Glutamatergic neuron (in vitro differentiated cells): ENCODE data around the gene PREP. TPM values are rescaled to one million over a fixed set of nuclear protein-coding genes. Genes with fewer than 3 reads are reported as not detected.

Source experiments
- DNase-seq: peaks from one replicate; pipeline ENCODE4 v3.0.0; 2022
- H3K27ac Mint-ChIP-seq: one replicate; pipeline ENCODE4 v1.8.0; 2020; ENCODE audit warnings: mild to moderate bottlenecking, mixed read lengths, inconsistent platforms; ENCODE audit not compliant: unreplicated experiment
- H3K27me3 Mint-ChIP-seq: one replicate; pipeline ENCODE4 v1.8.0; 2020; ENCODE audit warnings: mild to moderate bottlenecking, moderate library complexity, mixed read lengths, inconsistent platforms; ENCODE audit not compliant: unreplicated experiment
- H3K36me3 Mint-ChIP-seq: one replicate; pipeline ENCODE4 v1.8.0; 2020; ENCODE audit warnings: mild to moderate bottlenecking, mixed read lengths, inconsistent platforms; ENCODE audit not compliant: unreplicated experiment
- H3K4me1 Mint-ChIP-seq: one replicate; pipeline ENCODE4 v1.8.0; 2020; ENCODE audit warnings: mild to moderate bottlenecking, low read depth, mixed read lengths, inconsistent platforms; ENCODE audit not compliant: unreplicated experiment
- H3K4me3 Mint-ChIP-seq: one replicate; pipeline ENCODE4 v1.8.0; 2020; ENCODE audit warnings: mild to moderate bottlenecking, mixed read lengths, inconsistent platforms; ENCODE audit not compliant: unreplicated experiment
- H3K9me3 Mint-ChIP-seq: one replicate; pipeline ENCODE4 v1.8.0; 2020; ENCODE audit warnings: mild to moderate bottlenecking, moderate library complexity, mixed read lengths, inconsistent platforms; ENCODE audit not compliant: unreplicated experiment
- total RNA-seq: library from RNA; stranded (reverse); fragmentation: NEBNext Ultra II Directional; extraction: Animal tissue kit (Norgen Biotek cat#: 25700); gene quantifications from one replicate; pipeline ENCODE4 v1.2.1, GENCODE V29; 2021; ENCODE audit not compliant: unreplicated experiment
- TF ChIP-seq, protein P1 (sequence below): fragments of 200-600 bp; sonication (generic); IDR thresholded peaks from one replicate; pipeline ENCODE4 v1.5.0; 2021; ENCODE audit not compliant: partially characterized antibody, unreplicated experiment

PREP gene
- total RNA-seq, 1 donor from 2014 or later: 206 TPM

DNA sequence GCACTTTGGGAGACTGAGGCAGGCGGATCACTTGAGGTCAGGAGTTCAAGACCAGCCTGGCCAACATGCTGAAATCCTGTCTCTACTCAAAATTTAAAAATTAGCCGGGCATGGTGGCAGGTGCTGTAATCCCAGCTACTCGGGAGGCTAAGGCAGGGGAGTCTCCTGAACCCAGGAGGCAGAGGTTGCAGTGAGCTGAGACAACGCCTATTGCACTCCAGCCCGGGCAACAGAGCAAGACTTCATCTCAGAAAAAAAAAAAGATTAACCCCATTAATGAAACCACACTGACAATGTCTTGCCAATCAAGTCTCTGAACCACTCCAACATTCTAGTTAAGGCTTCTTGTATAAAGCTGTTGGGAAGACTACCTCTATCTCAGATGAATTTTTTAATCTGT is 4.0 kb downstream of the PREP start:
- peaks cover 38% of the 10 kb centered on the region for H3K4me1 Mint-ChIP-seq
- H3K36me3 Mint-ChIP-seq: peaks cover 4% of the 10 kb centered on the region
- H3K27me3 Mint-ChIP-seq: peaks cover 14% of the 10 kb centered on the region
- H3K4me3 Mint-ChIP-seq: peak overlapping the region; percentile 100
- no peak for DNase-seq
- TF ChIP-seq, protein P1, sequence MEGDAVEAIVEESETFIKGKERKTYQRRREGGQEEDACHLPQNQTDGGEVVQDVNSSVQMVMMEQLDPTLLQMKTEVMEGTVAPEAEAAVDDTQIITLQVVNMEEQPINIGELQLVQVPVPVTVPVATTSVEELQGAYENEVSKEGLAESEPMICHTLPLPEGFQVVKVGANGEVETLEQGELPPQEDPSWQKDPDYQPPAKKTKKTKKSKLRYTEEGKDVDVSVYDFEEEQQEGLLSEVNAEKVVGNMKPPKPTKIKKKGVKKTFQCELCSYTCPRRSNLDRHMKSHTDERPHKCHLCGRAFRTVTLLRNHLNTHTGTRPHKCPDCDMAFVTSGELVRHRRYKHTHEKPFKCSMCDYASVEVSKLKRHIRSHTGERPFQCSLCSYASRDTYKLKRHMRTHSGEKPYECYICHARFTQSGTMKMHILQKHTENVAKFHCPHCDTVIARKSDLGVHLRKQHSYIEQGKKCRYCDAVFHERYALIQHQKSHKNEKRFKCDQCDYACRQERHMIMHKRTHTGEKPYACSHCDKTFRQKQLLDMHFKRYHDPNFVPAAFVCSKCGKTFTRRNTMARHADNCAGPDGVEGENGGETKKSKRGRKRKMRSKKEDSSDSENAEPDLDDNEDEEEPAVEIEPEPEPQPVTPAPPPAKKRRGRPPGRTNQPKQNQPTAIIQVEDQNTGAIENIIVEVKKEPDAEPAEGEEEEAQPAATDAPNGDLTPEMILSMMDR: no peak
- H3K27ac Mint-ChIP-seq: peak overlapping the region; percentile 86
- peaks cover 15% of the 10 kb centered on the region for H3K9me3 Mint-ChIP-seq

DNA sequence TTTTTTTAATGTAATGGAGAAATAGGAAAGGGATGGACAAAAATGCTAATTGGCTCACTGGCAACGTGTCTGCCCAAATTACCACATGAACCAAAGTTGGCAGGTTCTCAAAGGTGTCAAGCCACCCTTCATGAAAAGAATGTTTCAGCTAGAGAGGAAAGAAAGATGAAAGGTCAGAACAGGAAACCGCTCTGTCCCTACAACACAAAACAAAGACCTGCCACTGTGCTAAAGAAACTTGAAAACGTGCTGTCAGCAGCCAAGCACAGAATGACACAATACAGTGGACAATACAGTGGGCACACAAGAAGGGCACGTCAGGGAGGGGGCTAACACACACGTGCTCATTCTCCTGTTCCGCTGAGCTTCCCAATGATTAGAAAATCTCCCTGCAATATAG is 4.9 kb downstream of the PREP start:
- Mint-ChIP-seq H3K27me3 (peaks cover 10% of the 10 kb centered on the region), H3K36me3 (peaks cover 4% of the 10 kb centered on the region), H3K27ac (no peak overlapping the region), H3K4me3 (peak overlapping the region; percentile 70), H3K4me1 (peaks cover 34% of the 10 kb centered on the region), H3K9me3 (peaks cover 13% of the 10 kb centered on the region)
- DNase-seq: no peak
- TF ChIP-seq, protein P1: no peak

DNA sequence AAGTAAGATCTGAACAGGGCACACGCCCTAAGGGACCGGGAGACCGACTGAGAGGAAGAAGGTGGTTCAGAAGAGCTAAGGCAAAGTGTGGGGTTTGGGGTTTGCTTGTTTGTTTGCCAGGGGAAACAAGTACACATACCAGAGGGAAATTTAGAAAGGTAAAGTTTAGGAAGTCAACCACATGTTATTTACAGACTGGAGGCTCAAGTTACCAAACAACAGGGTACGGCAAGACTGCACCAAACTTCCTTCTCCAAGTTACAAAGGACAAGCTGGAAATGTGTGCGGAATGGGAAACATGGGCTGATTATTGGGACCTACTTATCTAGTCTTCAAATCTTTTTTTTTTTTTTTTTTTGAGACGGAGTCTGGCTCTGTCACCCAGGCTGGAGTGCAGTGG is 11.2 kb downstream of the PREP start:
- H3K4me1 Mint-ChIP-seq: peaks cover 12% of the 10 kb centered on the region
- peaks cover 5% of the 10 kb centered on the region for H3K36me3 Mint-ChIP-seq
- TF ChIP-seq, protein P1: no peak
- H3K27ac Mint-ChIP-seq: no peak overlapping the region
- DNase-seq: no peak
- peaks cover 5% of the 10 kb centered on the region for H3K9me3 Mint-ChIP-seq
- no peak overlapping the region for H3K4me3 Mint-ChIP-seq
- H3K27me3 Mint-ChIP-seq: peaks cover 4% of the 10 kb centered on the region

DNA sequence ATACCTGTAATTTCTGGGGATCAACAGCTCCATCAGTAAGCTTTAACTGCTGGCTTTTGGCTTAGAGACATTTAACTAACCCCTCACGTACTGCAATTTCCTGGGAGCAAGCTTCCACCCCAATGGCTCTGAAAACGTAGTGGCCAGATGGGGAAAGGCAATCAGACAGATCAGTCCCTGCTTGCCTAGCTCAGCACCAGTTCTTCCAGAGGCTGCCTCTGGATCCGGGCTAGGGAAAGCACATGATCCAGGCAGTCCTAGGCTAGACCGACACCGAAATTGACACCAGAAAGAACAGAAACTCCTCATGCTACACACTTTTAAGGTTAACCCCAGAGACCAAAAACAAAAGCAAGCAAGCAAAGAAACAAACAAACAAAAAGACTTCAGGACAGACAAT is 13.3 kb downstream of the PREP start:
- H3K27ac Mint-ChIP-seq: peak overlapping the region; percentile 53
- TF ChIP-seq, protein P1: no peak
- H3K4me1 Mint-ChIP-seq: peaks cover 13% of the 10 kb centered on the region
- peaks cover 10% of the 10 kb centered on the region for H3K36me3 Mint-ChIP-seq
- H3K27me3 Mint-ChIP-seq: peaks cover 4% of the 10 kb centered on the region
- peaks cover 5% of the 10 kb centered on the region for H3K9me3 Mint-ChIP-seq
- DNase-seq: peak; percentile 22
- peak overlapping the region; percentile 55 for H3K4me3 Mint-ChIP-seq

DNA sequence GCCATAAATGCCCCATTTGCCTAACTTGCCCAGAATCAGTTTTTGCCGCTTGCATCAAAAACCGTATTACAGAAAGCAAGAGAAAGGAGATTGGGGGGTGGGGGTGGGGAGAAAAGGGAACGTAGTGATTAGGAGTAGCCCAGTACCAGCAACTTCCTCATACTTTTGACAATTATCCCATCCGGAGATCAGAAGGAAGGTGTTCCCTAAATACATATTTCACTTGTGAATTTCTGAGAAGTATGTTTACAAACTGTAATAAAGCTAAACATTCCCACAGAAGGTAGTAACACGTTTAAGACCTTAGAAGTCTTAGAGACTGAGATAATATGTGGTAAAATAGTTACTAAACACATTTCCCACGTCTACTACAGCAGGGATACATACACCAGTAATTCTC is 14.5 kb downstream of the PREP start:
- Mint-ChIP-seq H3K27me3 (peaks cover 4% of the 10 kb centered on the region), H3K4me3 (no peak overlapping the region), H3K27ac (no peak overlapping the region), H3K4me1 (peaks cover 23% of the 10 kb centered on the region), H3K9me3 (peaks cover 7% of the 10 kb centered on the region), H3K36me3 (peaks cover 10% of the 10 kb centered on the region)
- TF ChIP-seq, protein P1: no peak
- no peak for DNase-seq
